NCI-H146 treated with DMSO at 0.1 percent for 48 hours (cell line): Measurements from ENCODE around the gene CREB3L4.
"Not testable (repeated sequence)": the region's sequence is repeated elsewhere in the genome, so short reads cannot be mapped to it uniquely, and the experiment has no call there.

Experiments
- DNase-seq: peaks from one replicate; lab custom pipeline; 2025; ENCODE audit not compliant: unreplicated experiment; lab: John Stamatoyannopoulos, UW

Gene CREB3L4

DNA sequence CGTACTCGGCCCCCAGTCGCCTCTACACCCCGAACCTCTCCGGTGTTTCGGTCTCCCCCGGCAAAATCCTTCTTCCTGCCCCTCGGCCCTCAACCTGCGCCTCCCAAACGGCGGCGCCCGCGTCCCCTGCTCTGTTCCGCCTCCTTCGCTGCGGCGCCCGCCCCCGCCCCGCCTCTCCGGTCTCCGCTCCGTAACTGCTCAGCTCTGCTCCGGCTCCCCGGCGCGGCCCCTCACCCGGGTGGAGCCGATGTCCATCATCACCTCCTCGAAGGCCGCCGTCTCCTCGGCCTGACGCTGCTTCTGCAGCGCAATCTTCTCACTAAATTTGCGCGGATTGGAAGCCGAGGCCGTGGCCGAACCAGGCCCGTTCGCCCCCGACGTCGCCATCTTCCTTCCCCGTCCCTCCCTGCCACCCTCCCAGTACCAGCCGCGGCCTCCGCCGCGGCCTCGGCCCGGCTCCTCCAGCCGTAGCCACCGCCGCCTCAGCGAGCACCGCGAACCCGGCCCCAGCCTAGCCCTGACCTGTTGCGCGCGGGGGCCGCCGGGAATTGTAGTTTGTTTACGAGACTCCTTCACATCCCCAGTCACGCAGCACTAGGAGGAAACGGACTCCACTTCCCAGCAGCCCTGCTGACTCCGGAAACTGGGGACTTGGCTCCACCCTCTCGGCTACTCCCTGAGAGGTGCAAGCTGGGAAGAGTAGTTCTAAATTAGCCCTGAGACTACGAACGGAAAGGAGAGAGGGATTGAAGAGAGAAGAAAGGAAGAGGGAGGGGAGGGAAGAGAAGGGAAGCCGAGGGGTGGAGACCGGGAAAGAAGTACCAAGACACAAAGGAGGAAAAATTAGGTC lies 9.4 kb upstream of the CREB3L4 start, which contains the start of gene CRTC2:
CRTC2 (minus strand) TSS at position 502 of the 850 bp plus-strand sequence; CDS start at position 387, 115 bp downstream.
- peak; percentile 99 for DNase-seq

DNA sequence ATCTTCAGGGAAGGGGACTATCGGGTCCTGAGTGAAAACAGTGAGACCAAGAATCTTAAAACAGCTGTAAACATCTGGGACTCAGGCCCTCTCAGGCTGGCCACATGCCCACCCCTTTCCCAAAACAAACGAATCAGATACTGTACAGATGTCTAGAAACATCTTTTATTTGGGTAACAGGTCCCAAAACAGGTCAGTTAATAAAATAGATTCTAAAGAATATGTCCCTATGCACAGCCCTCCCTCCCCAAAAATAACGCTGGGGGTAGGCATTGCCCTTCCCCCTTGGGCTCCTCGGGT lies 8.8 kb upstream of the CREB3L4 start:
- no peak for DNase-seq

DNA sequence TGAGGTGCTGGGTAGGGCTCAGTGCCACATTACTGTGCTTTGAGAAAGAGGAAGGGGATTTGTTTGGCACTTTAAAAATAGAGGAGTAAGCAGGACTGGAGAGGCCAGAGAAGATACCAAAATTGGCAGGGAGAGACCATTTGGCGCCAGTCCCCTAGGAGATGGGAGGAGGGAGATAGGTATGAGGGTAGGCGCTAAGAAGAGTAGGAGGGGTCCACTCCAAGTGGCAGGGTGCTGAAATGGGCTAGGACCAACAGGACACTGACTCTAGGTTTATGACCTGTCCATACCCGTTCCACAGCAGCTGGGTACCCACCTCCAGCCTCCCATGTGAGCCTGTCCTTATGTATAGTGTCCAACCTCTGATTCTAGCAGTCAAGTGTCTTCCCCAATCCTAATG lies 8.2 kb upstream of the CREB3L4 start:
- no peak for DNase-seq

- no peak for DNase-seq
Observed at GRCh38 chr1:153960206-153960605, 7.5 kb upstream of the CREB3L4 start.

GRCh38 chr1:153961421-153961820 lies 6.3 kb upstream of the CREB3L4 start:
- DNase-seq, result no peak

DNA sequence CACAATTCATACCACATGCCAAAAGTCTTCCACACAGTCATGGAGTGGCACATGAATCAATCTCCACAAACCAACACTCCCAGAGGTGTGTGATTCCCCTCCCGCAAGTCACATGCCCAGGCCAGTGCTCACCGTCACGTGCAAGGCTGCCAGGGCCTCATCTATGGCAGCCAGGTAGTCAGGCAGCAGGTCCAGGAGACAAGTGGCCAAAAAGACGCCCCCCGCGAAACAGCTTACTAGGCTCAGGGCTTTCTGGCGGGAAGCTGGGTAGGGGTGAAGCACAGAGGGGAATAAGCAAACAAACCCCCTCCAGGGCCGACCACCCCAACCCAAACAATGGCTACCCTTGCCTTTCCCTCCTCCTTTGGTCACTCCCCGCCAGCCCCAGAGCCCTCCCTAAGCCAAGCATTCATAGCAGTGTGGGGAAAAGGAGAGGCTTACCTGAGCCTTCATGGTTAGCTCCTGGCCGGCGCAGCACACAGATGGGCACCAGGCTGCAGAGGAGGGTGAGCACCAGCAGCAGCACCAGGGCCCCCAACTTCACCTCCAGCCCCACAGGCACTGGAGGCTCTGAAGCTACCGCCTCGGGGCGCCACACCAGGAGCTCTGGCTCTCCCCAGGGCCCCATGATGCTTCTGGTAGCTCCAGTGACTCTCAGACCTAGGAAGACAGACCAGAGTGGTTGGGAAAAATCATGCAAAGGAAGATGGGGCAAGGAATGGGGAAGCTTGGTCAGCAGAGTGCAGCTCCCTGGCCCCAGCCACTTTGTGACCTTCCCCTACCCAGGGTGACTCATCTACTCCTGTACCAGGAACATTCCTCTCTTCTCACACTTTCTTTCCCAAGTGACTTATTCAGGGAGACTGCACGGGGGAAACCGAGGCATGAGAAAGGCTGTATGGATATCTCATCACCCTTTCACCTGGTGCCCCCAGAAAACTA lies 5.3 kb upstream of the CREB3L4 start:
- no peak for DNase-seq

- peak; percentile 92 for DNase-seq
Observed at GRCh38 chr1:153963030-153963849, 4.5 kb upstream of the CREB3L4 start, which contains the start of gene SLC39A1. Gene SLC39A1 (minus strand): TSS chr1:153963537. CDS start chr1:153962715, 822 bp downstream.

DNA sequence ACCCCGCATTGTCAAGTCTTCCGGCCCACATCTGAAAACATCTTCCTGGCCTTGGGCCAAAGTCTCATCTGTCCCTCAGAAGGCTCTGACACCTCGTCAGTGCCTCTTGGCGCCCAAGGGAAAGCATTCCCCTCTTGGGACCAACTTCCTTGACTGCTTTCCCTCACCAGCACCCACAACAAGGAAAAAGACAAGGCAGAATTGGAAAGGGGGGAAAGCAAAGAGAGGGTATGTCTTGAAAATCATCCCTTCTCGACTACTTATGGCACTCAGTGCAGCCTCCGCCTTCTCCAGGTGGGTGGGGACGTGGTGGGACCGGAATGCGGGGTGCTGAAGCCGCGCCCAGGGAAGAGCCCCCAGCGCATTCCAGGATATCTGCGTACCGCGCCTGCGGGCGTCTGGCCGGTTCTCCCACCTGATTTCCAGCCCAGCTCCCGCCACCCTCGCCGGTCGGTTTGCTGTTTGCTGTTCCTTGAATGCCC lies 3.8 kb upstream of the CREB3L4 start:
- DNase-seq, result peak; percentile 42

- peak; percentile 45 for DNase-seq
Observed at GRCh38 chr1:153968000-153968363, 280 bp downstream of the CREB3L4 start.

DNA sequence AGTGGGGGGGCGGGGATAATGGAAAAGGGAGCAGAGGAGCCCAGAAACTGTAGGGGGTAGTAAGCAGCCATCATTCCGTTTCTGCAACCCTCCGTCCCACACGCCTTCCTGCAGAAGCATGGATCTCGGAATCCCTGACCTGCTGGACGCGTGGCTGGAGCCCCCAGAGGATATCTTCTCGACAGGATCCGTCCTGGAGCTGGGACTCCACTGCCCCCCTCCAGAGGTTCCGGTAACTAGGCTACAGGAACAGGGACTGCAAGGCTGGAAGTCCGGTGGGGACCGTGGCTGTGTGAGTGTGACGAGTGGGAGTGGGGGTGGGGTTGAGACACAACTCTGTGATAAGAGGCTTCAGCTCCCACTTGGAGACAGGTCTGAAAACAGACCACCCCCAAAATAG lies 706 bp downstream of the CREB3L4 start:
- no peak for DNase-seq

DNA sequence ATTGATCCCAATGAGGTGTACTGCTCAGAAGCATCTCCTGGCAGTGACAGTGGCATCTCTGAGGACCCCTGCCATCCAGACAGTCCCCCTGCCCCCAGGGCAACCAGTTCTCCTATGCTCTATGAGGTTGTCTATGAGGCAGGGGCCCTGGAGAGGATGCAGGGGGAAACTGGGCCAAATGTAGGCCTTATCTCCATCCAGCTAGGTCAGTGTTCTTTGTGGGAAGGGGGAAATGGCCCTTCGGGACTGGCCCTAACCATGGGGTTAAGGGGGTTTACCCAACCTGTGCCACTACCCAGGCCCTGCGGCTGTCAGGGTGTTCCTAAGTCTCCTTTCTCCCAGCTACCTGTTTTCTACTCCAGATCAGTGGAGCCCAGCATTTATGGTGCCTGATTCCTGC lies 1.3 kb downstream of the CREB3L4 start:
- DNase-seq, result no peak

- no peak for DNase-seq
Observed at GRCh38 chr1:153970346-153970745, 2.6 kb downstream of the CREB3L4 start.

DNA sequence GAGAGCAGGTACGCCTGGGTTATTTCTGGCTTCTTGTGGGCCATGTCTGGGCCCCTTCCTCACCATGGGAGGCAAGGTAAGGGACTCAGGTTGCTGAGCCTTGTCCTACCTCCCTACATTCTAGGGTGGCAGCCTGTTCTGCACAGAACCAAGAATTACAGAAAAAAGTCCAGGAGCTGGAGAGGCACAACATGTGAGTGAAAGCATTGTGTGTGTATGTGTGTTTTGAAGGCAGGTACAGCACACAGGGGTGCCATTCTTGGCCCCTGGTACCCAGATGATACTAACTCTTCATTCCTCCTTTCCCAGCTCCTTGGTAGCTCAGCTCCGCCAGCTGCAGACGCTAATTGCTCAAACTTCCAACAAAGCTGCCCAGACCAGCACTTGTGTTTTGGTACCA lies 5.4 kb downstream of the CREB3L4 start:
- DNase-seq, result no peak

GRCh38 chr1:153973525-153973924 lies 5.8 kb downstream of the CREB3L4 start:
- no peak for DNase-seq

GRCh38 chr1:153976819-153977249 lies 9.1 kb downstream of the CREB3L4 start:
- no peak for DNase-seq

DNA sequence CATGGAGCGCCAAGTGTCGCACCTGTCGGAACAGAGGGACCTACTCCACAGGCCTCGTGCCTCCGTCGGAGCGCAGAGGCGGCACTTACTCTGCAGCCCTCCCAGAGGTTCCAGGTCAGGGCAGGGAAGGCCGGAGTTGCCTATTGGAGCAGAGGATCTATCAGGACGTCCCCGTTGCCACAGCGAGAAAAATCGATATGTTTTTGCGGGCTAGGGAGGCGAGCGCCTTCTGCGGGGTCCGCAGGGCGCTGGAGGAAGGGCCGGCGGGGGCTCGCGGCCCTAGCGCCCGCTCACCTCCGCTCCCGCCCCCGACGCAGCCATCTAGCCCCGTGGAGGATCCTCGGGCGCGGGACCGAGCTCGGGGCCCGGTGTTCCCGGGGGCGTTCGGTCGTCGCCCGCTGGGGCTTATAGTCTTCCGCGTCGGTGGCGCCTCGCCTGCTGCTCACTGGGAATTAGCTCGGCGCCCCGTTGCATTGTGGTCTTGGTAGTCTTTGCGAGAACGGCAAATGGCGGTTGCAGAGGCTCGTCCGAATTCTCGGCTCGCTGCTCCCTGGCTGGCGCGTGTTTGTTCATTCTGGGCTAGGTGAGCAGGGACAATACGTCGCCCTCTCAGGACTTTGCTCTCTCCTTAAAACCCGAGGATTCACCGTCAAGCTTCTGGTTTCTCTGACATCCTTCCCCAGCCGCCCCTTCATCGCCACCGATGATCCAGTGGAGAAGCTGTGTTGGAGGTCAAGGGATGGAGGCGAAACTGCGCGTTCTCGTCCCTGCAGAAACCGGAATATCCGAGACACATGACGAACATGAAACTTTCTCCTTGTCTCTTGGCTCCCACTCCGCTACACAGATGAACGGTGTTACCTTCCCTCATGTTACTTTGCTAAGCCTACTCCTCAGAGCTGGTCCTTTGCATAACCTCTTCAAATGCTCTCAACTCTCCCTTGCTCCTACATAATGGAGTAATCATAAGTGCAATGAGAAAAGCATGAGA lies 9.8 kb downstream of the CREB3L4 start, which contains the start of gene JTB:
JTB (minus strand) TSS at position 425 of the 991 bp plus-strand sequence; CDS start at position 3, 422 bp downstream.
- DNase-seq, result peak; percentile 71

- DNase-seq, result no peak
Observed at GRCh38 chr1:153978274-153978909, 10.7 kb downstream of the CREB3L4 start.

- DNase-seq, result not testable (repeated sequence)
Observed at GRCh38 chr1:153979091-153979490, 11.4 kb downstream of the CREB3L4 start.

- not testable (repeated sequence) for DNase-seq
Observed at GRCh38 chr1:153981735-153982134, 14.0 kb downstream of the CREB3L4 start.
